Spinal cord (tissue), 10 donors: ENCODE data around the gene RAB3IP. TPM values are rescaled to one million over a fixed set of nuclear protein-coding genes. Genes with fewer than 3 reads are reported as not detected.
A peak's percentile ranks its signal among the peaks of the same experiment; 100 is the strongest.
"Not testable (repeated sequence)": the region's sequence is repeated elsewhere in the genome, so short reads cannot be mapped to it uniquely, and the experiment has no call there.

Experiments
- DNase-seq, 6 donors: peaks; one replicate each; pipeline versions ENCODE4 v3.0.0 to v3.0.0-alpha.2; 2013 to 2015; ENCODE audit warnings: low spot score in 6 of 6, low read depth in 4 of 6
- H3K27ac ChIP-seq: one replicate; pipeline ENCODE4 v1.5.1; 2013; ENCODE audit warnings: low read depth, low read length, control low read depth
- H3K27me3 ChIP-seq: one replicate; pipeline ENCODE4 v1.6.1; 2013; ENCODE audit warnings: low read length; ENCODE audit not compliant: control insufficient read depth, insufficient read depth
- H3K36me3 ChIP-seq: one replicate; pipeline ENCODE4 v1.6.1; 2013; ENCODE audit warnings: low read length; ENCODE audit not compliant: control insufficient read depth, insufficient read depth
- H3K4me1 ChIP-seq: one replicate; pipeline ENCODE4 v1.6.1; 2013; ENCODE audit warnings: low read length; ENCODE audit not compliant: control insufficient read depth, insufficient read depth
- H3K4me3 ChIP-seq: one replicate; pipeline ENCODE4 v1.5.1; 2013; ENCODE audit warnings: low read depth, low read length, control low read depth
- H3K9me3 ChIP-seq: one replicate; pipeline ENCODE4 v1.6.1; 2013; ENCODE audit warnings: low read length; ENCODE audit not compliant: control insufficient read depth, insufficient read depth
- WGBS: methylation state at CpG from one replicate; pipeline ENCODE4 v1.1.5; 2013; ENCODE audit warnings: missing lambda C conversion rate; ENCODE audit not compliant: insufficient coverage; 5-methylcytosine and 5-hydroxymethylcytosine counted together
- polyA plus RNA-seq, 2 donors: library from polyadenylated mRNA; unstranded; fragments of 120-200 nt; gene quantifications; one replicate each; pipeline ENCODE4 v1.2.1, GENCODE V29; 2013; ENCODE audit not compliant: insufficient read length in 2 of 2
- total RNA-seq, 2 donors: library from RNA; depleted of rRNA in 1 of 2; stranded (reverse); fragments of 120-200 nt in 1 of 2; fragments of >200 nt in 1 of 2; gene quantifications; one replicate each; pipeline versions ENCODE4 v1.2.3 to v1.2.4, GENCODE V29; 2013 to 2014
- donor health status: healthy.

The RAB3IP gene
- total and polyA plus RNA-seq, 4 donors, result 26.0 to 39.5 (median 28.5) TPM

- Histone ChIP-seq H3K4me1 (no peaks in the 10 kb centered on the region), H3K4me3 (no peak overlapping the region), H3K9me3 (no peaks in the 10 kb centered on the region), H3K27ac (no peak overlapping the region), H3K27me3 (no peaks in the 10 kb centered on the region), H3K36me3 (no peaks in the 10 kb centered on the region)
- peak in 2 of 6 donors; percentile 29 to 53 for DNase-seq
- 71% methylated on average over 1 of the region's 2 CpGs for WGBS
Measured at GRCh38 chr12:69843608-69844007, 104.9 kb downstream of the RAB3IP start.

- no peaks in the 10 kb centered on the region for H3K9me3 ChIP-seq
- no peaks in the 10 kb centered on the region for H3K27me3 ChIP-seq
- H3K4me3 ChIP-seq, result no peak overlapping the region
- H3K36me3 ChIP-seq, result no peaks in the 10 kb centered on the region
- 86% methylated on average over 7 of the region's 7 CpGs for whole genome bisulfite sequencing
- DNase-seq, result peak in 1 of 6 donors; percentile 41
- H3K27ac ChIP-seq, result no peak overlapping the region
- no peaks in the 10 kb centered on the region for H3K4me1 ChIP-seq
Measured at GRCh38 chr12:69844416-69844815, 105.8 kb downstream of the RAB3IP start.

GRCh38 chr12:69844836-69845235 lies 106.2 kb downstream of the RAB3IP start:
- no peaks in the 10 kb centered on the region for H3K4me1 ChIP-seq
- H3K36me3 ChIP-seq, result no peaks in the 10 kb centered on the region
- no peak for DNase-seq
- H3K27me3 ChIP-seq, result no peaks in the 10 kb centered on the region
- no peak overlapping the region for H3K27ac ChIP-seq
- 93% methylated on average over 3 of the region's 4 CpGs for WGBS
- no peak overlapping the region for H3K4me3 ChIP-seq
- H3K9me3 ChIP-seq, result no peaks in the 10 kb centered on the region

- no peaks in the 10 kb centered on the region for H3K9me3 ChIP-seq
- no peaks in the 10 kb centered on the region for H3K4me1 ChIP-seq
- DNase-seq, result no peak
- H3K36me3 ChIP-seq, result no peaks in the 10 kb centered on the region
- no peaks in the 10 kb centered on the region for H3K27me3 ChIP-seq
- H3K4me3 ChIP-seq, result no peak overlapping the region
- H3K27ac ChIP-seq, result no peak overlapping the region
Measured at GRCh38 chr12:69846976-69847375, 108.3 kb downstream of the RAB3IP start.

- no CpG with 5 or more reads among the region's 2 CpGs for WGBS
- H3K4me3 ChIP-seq, result no peak overlapping the region
- no peaks in the 10 kb centered on the region for H3K27me3 ChIP-seq
- no peak for DNase-seq
- H3K9me3 ChIP-seq, result no peaks in the 10 kb centered on the region
- H3K36me3 ChIP-seq, result no peaks in the 10 kb centered on the region
- no peaks in the 10 kb centered on the region for H3K4me1 ChIP-seq
- H3K27ac ChIP-seq, result no peak overlapping the region
Measured at GRCh38 chr12:69851976-69852375, 113.3 kb downstream of the RAB3IP start.

- not testable (repeated sequence) for H3K36me3 ChIP-seq, H3K9me3 ChIP-seq, H3K27ac ChIP-seq, DNase-seq, H3K4me1 ChIP-seq, H3K27me3 ChIP-seq, H3K4me3 ChIP-seq
- 94% methylated on average over 35 of the region's 61 CpGs for WGBS
Measured at GRCh38 chr12:69853176-69853961, 114.7 kb downstream of the RAB3IP start.

- WGBS, result 100% methylated on average over 2 of the region's 4 CpGs
- H3K36me3 ChIP-seq, result no peaks in the 10 kb centered on the region
- no peak for DNase-seq
Measured at GRCh38 chr12:69866698-69867097, 128.0 kb downstream of the RAB3IP start.

GRCh38 chr12:69868695-69869094 lies 130.0 kb downstream of the RAB3IP start:
- DNase-seq, result no peak
- Histone ChIP-seq H3K36me3 (no peaks in the 10 kb centered on the region), H3K27me3 (no peaks in the 10 kb centered on the region), H3K4me1 (no peaks in the 10 kb centered on the region), H3K4me3 (no peak overlapping the region), H3K9me3 (no peaks in the 10 kb centered on the region), H3K27ac (no peak overlapping the region)
- WGBS, result 97% methylated on average over 7 of the region's 9 CpGs

More at GRCh38 chr12:69866698-69867097, 128.0 kb downstream of the RAB3IP start:
- Histone ChIP-seq H3K9me3 (no peaks in the 10 kb centered on the region), H3K4me3 (no peak overlapping the region), H3K27ac (no peak overlapping the region), H3K27me3 (no peaks in the 10 kb centered on the region), H3K4me1 (no peaks in the 10 kb centered on the region)

- Histone ChIP-seq H3K9me3 (no peaks in the 10 kb centered on the region), H3K27ac (no peak overlapping the region), H3K27me3 (no peaks in the 10 kb centered on the region), H3K36me3 (no peaks in the 10 kb centered on the region), H3K4me3 (no peak overlapping the region), H3K4me1 (no peaks in the 10 kb centered on the region)
- no peak for DNase-seq
- no CpG with 5 or more reads among the region's 3 CpGs for WGBS
Measured at GRCh38 chr12:69872804-69873203, 134.1 kb downstream of the RAB3IP start.
